ENCODE results near the gene SLC22A1.
"Not testable (repeated sequence)": the region's sequence is repeated elsewhere in the genome, so short reads cannot be mapped to it uniquely, and the experiment has no call there.

The SLC22A1 gene

DNA sequence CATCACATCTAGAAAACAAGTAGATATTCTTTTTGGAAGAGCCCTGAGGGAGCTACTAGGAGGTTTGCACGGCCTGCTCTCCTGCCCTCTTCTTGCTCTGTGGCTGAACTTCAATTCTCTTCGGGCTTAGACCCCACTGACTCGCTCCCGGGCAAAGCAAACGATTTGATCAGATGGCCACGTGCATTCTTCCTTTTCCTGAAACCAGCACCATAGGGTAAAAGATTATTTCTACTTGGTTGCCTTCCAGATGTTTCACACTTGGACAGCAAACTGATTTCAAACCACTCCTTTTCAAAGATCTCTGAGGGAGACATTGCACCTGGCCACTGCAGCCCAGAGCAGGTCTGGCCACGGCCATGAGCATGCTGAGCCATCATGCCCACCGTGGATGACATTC, at the start of gene SLC22A1:
Gene SLC22A1, plus strand, starts transcription at position 258 of the 400 bp plus-strand sequence. Its CDS starts 121 bp downstream, at position 379.
- no peak for DNase-seq (ENCODE audit: low read depth)

GRCh38 chr6:160073272-160073671, 48.3 kb upstream of the SLC22A1 start:
- no peak for DNase-seq (ENCODE audit: low read depth)

- DNase-seq (ENCODE audit: low read depth): no peak
Observed at GRCh38 chr6:160076009-160076408, 45.6 kb upstream of the SLC22A1 start.

DNA sequence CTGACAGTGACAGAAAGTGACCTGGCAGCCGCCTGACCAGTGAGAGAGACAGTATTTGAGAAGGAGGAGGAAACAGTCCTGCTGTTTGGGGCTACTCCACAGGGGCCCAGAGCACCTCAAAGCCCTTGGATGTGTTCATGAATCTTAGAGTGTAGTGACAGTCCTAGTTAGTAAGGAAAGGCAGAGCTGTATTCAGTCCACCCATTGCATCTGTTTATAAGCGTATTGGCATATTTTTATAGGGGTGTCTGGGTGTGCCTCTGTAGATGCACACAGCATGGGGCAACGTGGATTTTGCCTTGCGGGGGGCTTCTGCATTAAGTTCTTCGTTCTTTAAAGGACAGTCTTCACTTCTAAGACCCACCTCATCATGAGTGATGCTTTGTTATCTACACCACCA, 44.6 kb upstream of the SLC22A1 start:
- DNase-seq (ENCODE audit: low read depth): no peak

- DNase-seq (ENCODE audit: low read depth): no peak
Observed at GRCh38 chr6:160077526-160077925, 44.1 kb upstream of the SLC22A1 start.

- DNase-seq (ENCODE audit: low read depth): no peak
Observed at GRCh38 chr6:160078883-160079685, 42.5 kb upstream of the SLC22A1 start.

GRCh38 chr6:160079686-160080043, 42.0 kb upstream of the SLC22A1 start:
- DNase-seq (ENCODE audit: low read depth): no peak

GRCh38 chr6:160080097-160080496, 41.5 kb upstream of the SLC22A1 start:
- DNase-seq (ENCODE audit: low read depth): no peak

- no peak for DNase-seq (ENCODE audit: low read depth)
Observed at GRCh38 chr6:160081398-160081797, 40.2 kb upstream of the SLC22A1 start.

GRCh38 chr6:160082627-160083026, 39.0 kb upstream of the SLC22A1 start:
- DNase-seq (ENCODE audit: low read depth): no peak

GRCh38 chr6:160084198-160084776, 37.3 kb upstream of the SLC22A1 start:
- DNase-seq (ENCODE audit: low read depth): no peak

DNA sequence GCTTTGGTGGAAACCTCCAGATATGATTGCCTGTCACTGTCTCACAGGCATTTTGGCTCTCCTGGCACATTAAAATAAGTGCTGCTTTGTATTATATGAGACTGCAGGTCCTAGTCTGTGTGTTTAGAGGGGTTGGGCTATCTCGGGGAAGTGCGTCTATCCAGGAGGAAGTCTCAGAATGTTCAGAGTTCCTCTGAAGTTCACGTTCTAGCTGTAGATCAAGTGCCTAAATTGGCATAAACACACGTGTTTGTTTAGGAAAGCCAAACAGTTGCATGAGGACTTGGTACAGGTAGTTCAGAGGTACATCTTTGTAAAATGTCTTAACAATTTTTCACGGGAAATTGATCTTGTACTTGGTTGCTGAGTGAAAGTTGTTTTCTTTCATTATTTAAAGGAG, 36.4 kb upstream of the SLC22A1 start:
- no peak for DNase-seq (ENCODE audit: low read depth)

GRCh38 chr6:160085713-160086505, 35.7 kb upstream of the SLC22A1 start:
- no peak for DNase-seq (ENCODE audit: low read depth)

DNA sequence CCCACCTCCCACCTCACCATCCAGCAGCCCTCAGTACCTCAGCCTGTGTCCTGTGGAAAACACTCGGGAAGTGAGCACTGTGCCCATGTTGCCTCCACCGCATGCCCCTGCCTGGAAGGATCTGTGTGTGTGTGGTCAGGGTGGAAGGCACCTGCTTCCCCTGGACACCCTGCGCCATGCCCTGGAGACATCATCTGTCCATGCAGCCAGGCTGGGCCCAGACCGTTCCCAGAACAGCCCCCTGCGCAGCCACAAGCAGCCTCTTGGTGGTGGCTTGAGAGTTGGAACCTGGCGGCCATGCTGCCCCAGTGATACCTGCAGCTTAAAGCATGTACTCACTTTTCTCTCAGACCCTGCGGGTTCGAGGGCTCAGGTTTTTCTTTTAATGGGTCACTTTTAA, 34.9 kb upstream of the SLC22A1 start:
- no peak for DNase-seq (ENCODE audit: low read depth)

- DNase-seq (ENCODE audit: low read depth): no peak
Observed at GRCh38 chr6:160088069-160088783, 33.4 kb upstream of the SLC22A1 start.

DNA sequence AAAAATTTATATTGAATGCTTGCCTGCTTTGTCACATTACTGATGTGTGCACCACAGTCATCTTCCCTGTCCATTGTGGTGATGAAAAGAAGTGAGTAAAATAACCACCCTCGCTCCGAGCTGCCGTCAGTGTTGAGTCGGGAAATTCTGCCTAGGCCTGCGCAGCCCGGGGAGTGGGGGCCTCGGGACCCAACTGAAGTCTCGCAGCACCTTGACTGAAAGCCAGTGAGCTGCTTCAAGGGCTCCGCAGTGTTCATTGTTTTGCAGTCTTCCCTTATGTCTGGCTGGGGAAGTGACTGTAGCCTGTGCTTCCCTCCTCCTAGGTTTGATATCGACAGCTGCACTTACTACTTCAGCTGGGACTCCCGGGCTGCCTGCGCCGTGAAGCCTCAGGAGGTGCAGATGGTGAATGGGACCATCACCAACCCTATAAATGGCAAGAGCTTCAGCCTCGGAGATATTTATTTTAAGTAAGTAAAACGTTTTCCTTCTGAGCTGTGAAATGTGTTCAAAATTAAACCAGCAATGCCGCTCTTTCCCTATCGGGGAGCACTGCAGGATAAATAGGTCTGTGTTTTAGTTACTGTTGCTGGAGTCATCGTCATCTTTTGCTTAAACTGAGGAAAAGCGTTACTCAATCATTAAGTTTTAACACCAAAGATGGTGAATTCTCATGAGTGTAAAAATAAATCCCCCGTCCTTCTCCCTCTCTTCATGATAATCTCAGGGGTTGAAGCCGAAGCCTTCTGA, 32.7 kb upstream of the SLC22A1 start:
- DNase-seq (ENCODE audit: low read depth): no peak

DNA sequence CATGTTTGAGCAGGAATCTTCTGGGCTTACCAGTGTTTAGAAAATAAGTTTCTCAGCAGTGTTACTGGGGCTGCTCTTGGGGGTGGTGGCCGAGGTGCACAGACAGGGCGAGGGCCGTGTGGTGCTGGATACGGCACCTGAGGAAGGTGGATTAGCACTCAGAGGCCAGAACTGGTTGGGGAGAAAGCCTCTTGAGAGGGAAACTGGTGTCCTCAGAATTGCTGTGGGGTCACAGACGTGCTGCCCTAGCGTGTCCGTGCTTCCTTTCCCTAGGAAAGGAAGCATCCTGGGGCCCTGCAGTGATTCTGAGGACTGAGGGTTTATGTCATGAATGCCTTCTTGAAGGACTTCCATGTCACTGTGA, 32.1 kb upstream of the SLC22A1 start:
- no peak for DNase-seq (ENCODE audit: low read depth)

- DNase-seq (ENCODE audit: low read depth): not testable (repeated sequence)
Observed at GRCh38 chr6:160090442-160091239, 31.0 kb upstream of the SLC22A1 start.

DNA sequence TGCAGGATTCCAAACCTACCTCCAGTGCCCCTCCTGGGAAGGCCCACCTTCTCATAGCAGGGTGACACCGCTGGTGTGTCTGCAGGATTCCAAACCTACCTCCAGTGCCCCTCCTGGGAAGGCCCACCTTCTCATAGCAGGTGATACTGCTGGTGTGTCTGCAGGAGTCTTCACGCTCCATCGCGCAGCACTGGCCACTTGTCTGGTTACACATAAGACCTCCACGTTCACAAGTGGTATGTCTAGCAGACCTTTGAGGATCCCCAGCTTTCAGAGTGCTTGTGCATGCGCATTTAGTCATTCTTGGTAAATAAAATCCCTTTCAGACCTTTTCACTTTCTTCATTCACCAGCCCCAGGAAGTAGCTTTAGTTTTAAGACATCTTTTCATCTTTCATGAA, 29.4 kb upstream of the SLC22A1 start:
- DNase-seq (ENCODE audit: low read depth): not testable (repeated sequence)

- no peak for DNase-seq (ENCODE audit: low read depth)
Observed at GRCh38 chr6:160092602-160093001, 29.0 kb upstream of the SLC22A1 start.

DNA sequence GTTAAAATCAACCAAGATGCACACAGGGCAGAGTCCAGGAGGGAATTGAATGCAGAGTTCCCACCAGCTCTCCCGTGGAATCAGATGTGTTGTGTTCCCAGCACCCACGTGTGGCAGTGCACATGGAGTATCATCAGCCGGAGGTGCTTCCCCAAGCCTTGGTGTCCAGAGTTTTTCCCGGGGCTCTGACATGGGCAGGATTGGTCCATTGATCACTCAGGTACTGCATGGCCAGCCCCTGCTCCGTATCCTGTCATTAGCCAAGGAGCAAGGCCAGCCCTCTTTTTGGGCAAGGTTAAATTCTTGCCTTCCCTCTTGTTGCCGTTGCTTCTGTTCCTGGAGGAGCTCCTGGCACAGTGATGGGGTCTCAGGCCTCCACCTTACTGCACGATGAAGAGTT, 28.6 kb upstream of the SLC22A1 start:
- no peak for DNase-seq (ENCODE audit: low read depth)

Measured in activated T-cell treated with anti-CD3 and anti-CD28 coated beads for 48 hours (primary cell).